ENCODE data around the gene RGS3.

RGS3 gene

DNA sequence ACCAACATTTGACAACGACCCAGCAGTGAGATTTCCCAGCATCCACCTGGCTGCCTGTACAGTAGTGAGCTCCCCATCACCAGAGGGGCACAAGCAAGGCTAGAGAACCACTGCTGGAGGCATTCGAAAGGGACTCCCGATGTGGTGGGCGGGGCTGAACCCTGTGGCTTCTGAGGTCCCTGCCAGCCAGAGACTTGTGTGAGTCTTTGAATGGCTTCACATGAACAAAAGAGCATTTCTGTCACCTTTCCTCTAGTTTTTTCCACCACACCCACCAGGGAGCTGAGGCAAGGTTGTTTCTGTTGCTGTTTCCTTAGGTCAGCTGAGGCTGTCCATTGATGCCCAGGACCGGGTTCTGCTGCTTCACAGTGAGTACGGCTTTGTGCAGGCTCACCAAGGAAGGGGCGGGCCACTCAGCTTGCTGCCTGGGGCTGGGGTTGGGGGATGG, 15.7 kb downstream of the RGS3 start:
- DNase-seq (ENCODE audit: low read depth): peak; percentile 17
- no peak overlapping the region for H3K4me3 ChIP-seq (ENCODE audit: low read depth, low read length)
- TF ChIP-seq, protein P1, sequence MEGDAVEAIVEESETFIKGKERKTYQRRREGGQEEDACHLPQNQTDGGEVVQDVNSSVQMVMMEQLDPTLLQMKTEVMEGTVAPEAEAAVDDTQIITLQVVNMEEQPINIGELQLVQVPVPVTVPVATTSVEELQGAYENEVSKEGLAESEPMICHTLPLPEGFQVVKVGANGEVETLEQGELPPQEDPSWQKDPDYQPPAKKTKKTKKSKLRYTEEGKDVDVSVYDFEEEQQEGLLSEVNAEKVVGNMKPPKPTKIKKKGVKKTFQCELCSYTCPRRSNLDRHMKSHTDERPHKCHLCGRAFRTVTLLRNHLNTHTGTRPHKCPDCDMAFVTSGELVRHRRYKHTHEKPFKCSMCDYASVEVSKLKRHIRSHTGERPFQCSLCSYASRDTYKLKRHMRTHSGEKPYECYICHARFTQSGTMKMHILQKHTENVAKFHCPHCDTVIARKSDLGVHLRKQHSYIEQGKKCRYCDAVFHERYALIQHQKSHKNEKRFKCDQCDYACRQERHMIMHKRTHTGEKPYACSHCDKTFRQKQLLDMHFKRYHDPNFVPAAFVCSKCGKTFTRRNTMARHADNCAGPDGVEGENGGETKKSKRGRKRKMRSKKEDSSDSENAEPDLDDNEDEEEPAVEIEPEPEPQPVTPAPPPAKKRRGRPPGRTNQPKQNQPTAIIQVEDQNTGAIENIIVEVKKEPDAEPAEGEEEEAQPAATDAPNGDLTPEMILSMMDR (conservative IDR thresholded peaks at IDR 0.05; ENCODE audit: low read depth, low read length): no peak

DNA sequence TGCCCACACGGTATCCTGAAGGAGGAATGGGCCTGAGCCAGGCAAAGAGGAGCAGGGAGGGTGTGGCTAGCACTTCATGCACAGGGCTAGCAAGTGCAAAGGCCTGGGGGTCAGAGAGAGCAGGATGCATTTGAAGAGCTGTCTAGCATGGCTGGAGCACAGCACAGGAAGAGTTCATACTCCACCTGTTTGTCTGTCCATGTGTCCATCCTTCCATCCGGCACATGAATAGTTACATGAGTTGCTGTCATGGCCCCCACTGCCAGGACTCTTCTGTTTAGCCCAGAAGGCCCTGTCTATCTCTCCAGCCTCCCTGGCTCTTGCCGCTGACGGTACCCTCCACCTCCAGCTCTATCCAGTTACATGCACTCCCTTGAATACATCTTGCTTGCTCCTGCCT, 17.1 kb downstream of the RGS3 start:
- no peak overlapping the region for H3K4me3 ChIP-seq (ENCODE audit: low read depth, low read length)
- DNase-seq (ENCODE audit: low read depth): no peak
- TF ChIP-seq, protein P1 (conservative IDR thresholded peaks at IDR 0.05; ENCODE audit: low read depth, low read length): no peak

DNA sequence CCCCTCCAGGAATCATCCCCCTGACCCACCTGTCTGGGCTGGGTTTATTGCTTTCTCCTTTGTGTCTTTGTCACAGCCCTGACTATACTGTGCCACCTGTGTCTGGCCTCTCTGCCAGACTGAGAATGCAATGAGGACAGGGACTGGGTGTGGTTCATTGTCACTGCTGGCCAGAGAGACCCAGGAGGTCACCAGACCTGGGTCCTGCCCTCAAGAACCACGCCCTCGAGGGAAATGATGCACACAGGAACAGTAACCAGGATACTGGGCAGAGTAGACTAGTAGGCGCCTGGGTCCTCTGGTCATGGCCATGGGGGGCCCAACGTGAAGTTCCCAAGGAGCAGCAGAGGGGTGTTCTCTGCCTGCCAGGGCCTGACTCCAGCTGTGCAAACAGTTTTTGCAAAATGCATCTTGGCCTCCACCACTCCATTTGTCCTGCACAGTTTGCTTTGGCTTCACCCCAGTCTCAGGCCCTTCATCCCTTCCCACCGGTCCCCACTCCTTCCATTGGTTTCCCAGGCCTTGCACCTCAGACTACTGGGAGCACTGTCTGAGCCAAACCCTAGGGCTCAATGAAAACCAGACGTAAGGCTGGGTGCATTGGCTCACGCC, 17.8 kb downstream of the RGS3 start:
- H3K4me3 ChIP-seq (ENCODE audit: low read depth, low read length): no peak overlapping the region
- no peak for DNase-seq (ENCODE audit: low read depth)
- TF ChIP-seq, protein P1 (conservative IDR thresholded peaks at IDR 0.05; ENCODE audit: low read depth, low read length): no peak

DNA sequence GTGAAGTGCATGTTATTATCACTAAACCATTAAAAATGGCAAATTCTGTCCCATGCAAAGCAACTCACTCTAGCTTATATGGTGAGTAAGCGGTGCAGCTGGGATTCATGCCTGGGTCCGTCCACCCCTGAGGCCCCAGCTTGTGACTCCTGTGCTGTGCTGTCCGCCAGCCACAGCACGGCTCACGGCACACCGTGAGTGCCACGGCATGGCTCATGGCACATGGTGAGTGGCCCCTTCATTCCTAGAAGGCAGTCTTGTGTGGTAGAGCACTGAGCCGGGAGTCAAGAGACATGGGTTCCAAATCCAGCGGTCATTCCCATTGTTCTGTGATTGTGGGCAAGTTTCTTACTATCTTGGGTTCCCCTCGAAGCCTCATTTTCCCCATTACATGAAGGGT, 18.8 kb downstream of the RGS3 start:
- TF ChIP-seq, protein P1 (conservative IDR thresholded peaks at IDR 0.05; ENCODE audit: low read depth, low read length): no peak
- DNase-seq (ENCODE audit: low read depth): no peak

DNA sequence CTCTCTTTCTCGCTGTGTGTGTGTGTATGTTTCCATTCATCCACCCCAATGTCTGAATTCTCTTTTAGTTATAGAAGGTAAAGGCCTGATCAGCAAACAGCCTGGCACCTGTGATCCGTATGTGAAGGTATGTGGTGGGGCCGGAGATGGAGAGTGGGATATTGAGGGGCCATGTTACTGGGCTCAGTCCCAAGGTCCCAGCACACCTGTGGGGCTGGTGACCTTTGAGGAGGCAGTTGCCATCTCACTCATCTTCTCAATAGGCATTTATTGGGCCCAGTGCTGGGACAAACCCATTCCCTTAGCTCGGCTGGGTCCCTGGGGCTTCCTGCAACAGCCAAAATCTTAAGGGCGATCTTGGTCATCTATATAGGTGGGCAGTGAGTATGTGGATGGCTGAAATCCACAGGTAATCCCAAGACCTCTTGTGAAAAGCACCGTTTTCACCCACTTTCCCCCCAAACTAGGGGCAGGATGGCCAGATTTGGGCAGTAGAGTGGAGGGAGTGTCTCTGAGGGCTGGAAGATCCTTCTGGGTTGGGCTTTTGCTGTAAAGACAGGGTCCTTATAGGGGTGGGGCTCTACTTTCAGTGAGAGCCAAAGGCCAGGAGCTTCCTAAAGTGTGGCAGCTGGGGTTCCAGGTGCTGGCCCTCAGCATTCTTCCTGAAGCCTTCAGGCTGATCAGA, 19.6 kb downstream of the RGS3 start:
- no peak for DNase-seq (ENCODE audit: low read depth)
- H3K4me3 ChIP-seq (ENCODE audit: low read depth, low read length): no peak overlapping the region
- TF ChIP-seq, protein P1 (conservative IDR thresholded peaks at IDR 0.05; ENCODE audit: low read depth, low read length): no peak

More for the DNA sequence above, 18.8 kb downstream of the RGS3 start:
- no peak overlapping the region for H3K4me3 ChIP-seq (ENCODE audit: low read depth, low read length)

DNA sequence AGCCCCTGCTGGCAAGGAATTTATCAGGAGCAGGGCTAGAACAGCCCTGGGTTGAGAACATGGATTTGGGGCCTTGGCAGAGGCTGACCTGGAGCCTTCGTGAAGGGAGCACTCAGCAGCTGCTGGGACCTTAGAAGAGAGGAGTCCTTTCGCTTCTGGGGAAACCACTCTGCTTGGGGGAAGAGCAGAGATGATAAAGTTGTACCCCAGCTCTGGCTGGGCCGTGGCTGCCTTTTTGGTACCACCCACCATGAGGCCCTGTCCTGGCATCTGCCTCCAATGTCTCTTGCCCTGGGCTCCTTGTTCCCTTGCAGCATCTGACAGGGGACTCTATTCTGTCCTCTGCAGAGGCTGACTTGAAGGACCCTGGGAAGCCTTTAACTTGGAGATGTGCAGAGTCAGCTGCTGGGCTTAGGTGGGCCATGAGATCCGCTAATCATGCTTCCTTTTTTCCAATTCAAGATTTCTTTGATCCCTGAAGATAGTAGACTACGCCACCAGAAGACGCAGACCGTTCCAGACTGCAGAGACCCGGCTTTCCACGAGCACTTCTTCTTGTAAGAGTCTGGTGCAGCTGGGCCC, 20.2 kb downstream of the RGS3 start:
- no peak overlapping the region for H3K4me3 ChIP-seq (ENCODE audit: low read depth, low read length)
- TF ChIP-seq, protein P1 (conservative IDR thresholded peaks at IDR 0.05; ENCODE audit: low read depth, low read length): no peak
- no peak for DNase-seq (ENCODE audit: low read depth)

Data from choroid plexus epithelial cell (primary cell).